ENCODE data around the gene LRRC3C.

DNA sequence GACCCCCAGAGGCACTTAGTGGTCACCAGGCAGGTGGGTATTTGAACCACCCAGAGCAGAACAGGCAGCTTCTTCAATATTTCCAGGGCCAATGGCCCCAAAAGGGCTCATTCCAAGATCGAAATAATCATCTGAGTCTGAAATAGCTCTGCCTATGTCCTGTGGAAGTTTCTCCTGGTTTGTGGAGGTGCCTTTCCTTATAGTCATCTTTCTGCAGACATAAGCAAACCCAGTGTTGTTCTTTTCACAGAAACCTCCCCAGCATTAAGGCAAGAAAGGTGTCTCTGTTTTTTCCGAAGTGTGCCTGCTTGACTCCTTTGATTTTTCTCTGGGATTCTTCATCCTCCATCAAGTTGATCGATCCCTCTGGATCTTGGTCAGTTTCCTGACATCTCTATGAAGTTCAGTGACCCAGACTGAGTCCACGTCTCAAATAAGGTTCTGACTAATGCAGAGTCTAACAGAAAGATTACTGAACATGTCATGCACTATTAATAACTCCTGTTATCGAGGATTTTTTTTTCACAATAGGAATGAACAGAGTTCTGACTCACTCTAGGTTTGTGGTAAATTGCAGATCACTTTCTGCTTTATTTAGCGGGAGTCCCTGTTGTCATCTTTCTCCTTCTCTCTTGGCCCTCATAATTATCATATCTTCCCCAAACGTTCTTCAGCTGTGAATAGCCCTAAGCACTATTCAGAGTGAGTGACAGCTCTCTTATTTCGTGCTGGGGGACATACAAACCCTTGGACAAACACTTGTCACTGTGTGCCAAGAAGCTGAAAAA lies 1.5 kb downstream of the LRRC3C start:
- peak; percentile 20 to 65 for TF ChIP-seq JUND (IDR thresholded peaks at IDR 0.05)
- TF ChIP-seq, protein P1, sequence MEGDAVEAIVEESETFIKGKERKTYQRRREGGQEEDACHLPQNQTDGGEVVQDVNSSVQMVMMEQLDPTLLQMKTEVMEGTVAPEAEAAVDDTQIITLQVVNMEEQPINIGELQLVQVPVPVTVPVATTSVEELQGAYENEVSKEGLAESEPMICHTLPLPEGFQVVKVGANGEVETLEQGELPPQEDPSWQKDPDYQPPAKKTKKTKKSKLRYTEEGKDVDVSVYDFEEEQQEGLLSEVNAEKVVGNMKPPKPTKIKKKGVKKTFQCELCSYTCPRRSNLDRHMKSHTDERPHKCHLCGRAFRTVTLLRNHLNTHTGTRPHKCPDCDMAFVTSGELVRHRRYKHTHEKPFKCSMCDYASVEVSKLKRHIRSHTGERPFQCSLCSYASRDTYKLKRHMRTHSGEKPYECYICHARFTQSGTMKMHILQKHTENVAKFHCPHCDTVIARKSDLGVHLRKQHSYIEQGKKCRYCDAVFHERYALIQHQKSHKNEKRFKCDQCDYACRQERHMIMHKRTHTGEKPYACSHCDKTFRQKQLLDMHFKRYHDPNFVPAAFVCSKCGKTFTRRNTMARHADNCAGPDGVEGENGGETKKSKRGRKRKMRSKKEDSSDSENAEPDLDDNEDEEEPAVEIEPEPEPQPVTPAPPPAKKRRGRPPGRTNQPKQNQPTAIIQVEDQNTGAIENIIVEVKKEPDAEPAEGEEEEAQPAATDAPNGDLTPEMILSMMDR (IDR thresholded peaks at IDR 0.05; ENCODE audit: low read depth, low read length, missing input control) = no peak
- TF ChIP-seq FOXA1 (IDR thresholded peaks at IDR 0.05) = no peak
- TF ChIP-seq, protein P2, sequence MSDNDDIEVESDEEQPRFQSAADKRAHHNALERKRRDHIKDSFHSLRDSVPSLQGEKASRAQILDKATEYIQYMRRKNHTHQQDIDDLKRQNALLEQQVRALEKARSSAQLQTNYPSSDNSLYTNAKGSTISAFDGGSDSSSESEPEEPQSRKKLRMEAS (IDR thresholded peaks at IDR 0.05) = no peak
- peak in 1 of 2 donors; percentile 38 for TF ChIP-seq RXRA (IDR thresholded peaks at IDR 0.05)
- no peak for TF ChIP-seq NR2F2 (IDR thresholded peaks at IDR 0.05)
- TF ChIP-seq TAF1 (conservative IDR thresholded peaks at IDR 0.05) = no peak

Data from liver (tissue), 3 donors.